ENCODE results near the gene LAIR2.
A peak's percentile ranks its signal among the peaks of the same experiment; 100 is the strongest.
"Not testable (repeated sequence)": the region's sequence is repeated elsewhere in the genome, so short reads cannot be mapped to it uniquely, and the experiment has no call there.

The LAIR2 gene

GRCh38 chr19:54495284-54495683 lies 7.3 kb upstream of the LAIR2 start:
- DNase-seq: not testable (repeated sequence)

GRCh38 chr19:54497747-54498450 lies 4.7 kb upstream of the LAIR2 start:
- DNase-seq: not testable (repeated sequence)

- not testable (repeated sequence) for DNase-seq
Observed at GRCh38 chr19:54498451-54498772, 4.2 kb upstream of the LAIR2 start.

GRCh38 chr19:54505542-54505941 lies 2.9 kb downstream of the LAIR2 start:
- DNase-seq: not testable (repeated sequence)

- DNase-seq: no peak
Observed at GRCh38 chr19:54506079-54506478, 3.4 kb downstream of the LAIR2 start.

- DNase-seq: not testable (repeated sequence)
Observed at GRCh38 chr19:54507038-54507717, 4.5 kb downstream of the LAIR2 start.

GRCh38 chr19:54507824-54508223 lies 5.2 kb downstream of the LAIR2 start:
- no peak for DNase-seq

GRCh38 chr19:54508487-54508886 lies 5.9 kb downstream of the LAIR2 start:
- DNase-seq: not testable (repeated sequence)

GRCh38 chr19:54509200-54509940 lies 6.7 kb downstream of the LAIR2 start:
- not testable (repeated sequence) for DNase-seq

GRCh38 chr19:54515156-54515555 lies 12.5 kb downstream of the LAIR2 start:
- no peak for DNase-seq

GRCh38 chr19:54517483-54517882 lies 14.9 kb downstream of the LAIR2 start:
- peak; percentile 31 for DNase-seq

GRCh38 chr19:54518844-54519243 lies 16.2 kb downstream of the LAIR2 start:
- DNase-seq: no peak

- no peak for DNase-seq
Observed at GRCh38 chr19:54521022-54521859, 18.6 kb downstream of the LAIR2 start.

GRCh38 chr19:54521860-54522513 lies 19.4 kb downstream of the LAIR2 start:
- no peak for DNase-seq

GRCh38 chr19:54523403-54523802 lies 20.8 kb downstream of the LAIR2 start:
- peak; percentile 12 for DNase-seq

- no peak for DNase-seq
Observed at GRCh38 chr19:54525636-54526035, 23.0 kb downstream of the LAIR2 start.

GRCh38 chr19:54526972-54527371 lies 24.3 kb downstream of the LAIR2 start:
- DNase-seq: no peak

GRCh38 chr19:54530866-54531265 lies 28.2 kb downstream of the LAIR2 start:
- DNase-seq: no peak

- DNase-seq: no peak
Observed at GRCh38 chr19:54532528-54532927, 29.9 kb downstream of the LAIR2 start.

- DNase-seq: no peak
Observed at GRCh38 chr19:54533476-54533875, 30.8 kb downstream of the LAIR2 start.

GRCh38 chr19:54534156-54534555 lies 31.5 kb downstream of the LAIR2 start:
- no peak for DNase-seq

GRCh38 chr19:54535601-54536000 lies 33.0 kb downstream of the LAIR2 start:
- DNase-seq: no peak
